Stimulated activated memory B cell treated with anti-CD40 and anti-IgM and Interleukin-4, amounts not matched to agents 10 μg/mL and 1 μg/mL and 100 μg/mL, for 72 hours (primary cell): Measurements from ENCODE around the gene FLNB.

Source experiments
- ATAC-seq: fragments of 150-1000 bp; cut with Tn5 transposase; 2 replicates; pipeline ENCODE4 v1.10.0; 2021
- H3K27ac Mint-ChIP-seq: one replicate; pipeline ENCODE4 v1.8.0; 2022; ENCODE audit warnings: mild to moderate bottlenecking, mixed read lengths
- H3K27me3 Mint-ChIP-seq: one replicate; pipeline ENCODE4 v1.8.0; 2022; ENCODE audit warnings: mixed read lengths
- H3K36me3 Mint-ChIP-seq: one replicate; pipeline ENCODE4 v1.8.0; 2022; ENCODE audit warnings: mixed read lengths
- H3K4me1 Mint-ChIP-seq: one replicate; pipeline ENCODE4 v1.8.0; 2022; ENCODE audit warnings: mixed read lengths
- H3K4me3 Mint-ChIP-seq: one replicate; pipeline ENCODE4 v1.8.0; 2022; ENCODE audit warnings: mild to moderate bottlenecking, moderate library complexity, mixed read lengths
- H3K9me3 Mint-ChIP-seq: one replicate; pipeline ENCODE4 v1.8.0; 2022; ENCODE audit warnings: mixed read lengths

The FLNB gene

DNA sequence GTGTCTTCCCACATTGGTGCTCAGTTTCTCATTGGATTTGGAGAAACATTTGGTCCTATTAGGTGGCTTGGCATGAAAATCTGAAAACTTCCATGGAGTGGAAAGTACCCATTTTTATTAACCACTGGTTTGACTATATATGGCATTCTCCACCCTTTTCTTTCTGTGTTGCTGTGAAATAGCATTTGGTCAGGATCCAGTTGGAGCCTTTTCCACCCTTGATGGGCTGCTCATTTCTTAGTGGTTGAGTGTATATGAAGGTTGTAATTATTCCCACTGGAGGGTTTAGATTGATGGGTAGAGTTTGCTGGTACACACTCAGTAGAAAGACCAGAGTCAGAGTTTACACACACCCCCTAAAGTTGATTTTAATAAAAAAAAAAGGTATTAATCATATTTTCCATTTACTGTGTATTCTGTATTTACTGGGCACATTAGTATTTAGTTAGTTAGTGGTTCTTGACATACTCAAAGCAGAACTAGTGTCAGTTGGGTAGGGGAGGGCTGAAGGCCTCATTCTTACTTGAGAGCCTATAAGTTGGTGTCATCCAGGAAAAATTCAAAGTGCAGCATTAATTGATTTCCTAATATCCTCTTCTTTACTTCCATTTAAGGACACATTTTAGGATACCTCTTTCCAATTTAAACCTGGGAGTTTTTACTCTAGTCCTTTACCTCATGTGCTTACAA is 69.5 kb downstream of the FLNB start:
- H3K4me3 Mint-ChIP-seq, result no peak overlapping the region
- no peaks in the 10 kb centered on the region for H3K27me3 Mint-ChIP-seq
- H3K9me3 Mint-ChIP-seq, result no peaks in the 10 kb centered on the region
- no peak for ATAC-seq
- H3K27ac Mint-ChIP-seq, result no peak overlapping the region
- peaks cover 42% of the 10 kb centered on the region for H3K36me3 Mint-ChIP-seq
- peaks cover 25% of the 10 kb centered on the region for H3K4me1 Mint-ChIP-seq

DNA sequence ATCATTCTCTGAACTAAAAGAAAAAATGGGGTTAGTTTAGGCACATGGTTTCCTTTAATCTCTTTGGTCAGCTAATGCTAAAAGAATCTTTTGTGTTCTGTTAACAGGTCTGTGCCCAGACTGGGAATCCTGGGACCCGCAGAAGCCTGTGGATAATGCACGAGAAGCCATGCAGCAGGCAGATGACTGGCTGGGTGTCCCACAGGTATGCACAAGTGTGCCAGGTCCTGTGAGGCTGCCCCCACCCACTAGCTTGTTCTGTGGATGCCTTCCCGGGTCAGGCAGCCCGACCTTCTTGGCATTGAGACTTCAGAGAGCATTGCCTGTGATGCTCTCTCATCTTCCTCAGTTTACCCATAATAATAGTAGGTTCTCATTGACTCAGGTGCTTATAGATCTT is 70.4 kb downstream of the FLNB start:
- Mint-ChIP-seq H3K27ac (no peak overlapping the region), H3K36me3 (peaks cover 45% of the 10 kb centered on the region), H3K4me1 (peaks cover 21% of the 10 kb centered on the region), H3K27me3 (no peaks in the 10 kb centered on the region), H3K4me3 (no peak overlapping the region), H3K9me3 (no peaks in the 10 kb centered on the region)
- no peak for ATAC-seq

DNA sequence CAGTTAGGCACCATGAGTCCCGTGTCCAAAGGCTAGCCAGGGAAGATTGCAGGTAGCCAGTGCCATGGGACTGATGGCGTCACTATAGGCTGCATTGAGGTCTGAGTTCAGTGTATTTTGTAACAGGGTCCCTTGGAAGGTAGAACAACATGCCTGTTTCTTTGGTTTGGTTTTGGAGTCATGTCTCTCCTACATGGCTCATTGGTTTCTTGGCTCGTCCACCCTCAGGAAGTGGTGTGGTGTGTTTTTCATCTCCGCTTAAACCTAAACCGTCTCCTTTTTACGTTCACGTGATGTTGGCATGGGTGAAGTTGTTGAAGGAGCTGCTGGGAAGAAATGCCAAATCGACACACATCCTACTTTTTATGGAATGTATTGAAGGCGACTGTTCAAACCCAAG is 71.6 kb downstream of the FLNB start:
- peaks cover 15% of the 10 kb centered on the region for H3K4me1 Mint-ChIP-seq
- no peaks in the 10 kb centered on the region for H3K27me3 Mint-ChIP-seq
- H3K36me3 Mint-ChIP-seq, result peaks cover 50% of the 10 kb centered on the region
- H3K27ac Mint-ChIP-seq, result no peak overlapping the region
- no peaks in the 10 kb centered on the region for H3K9me3 Mint-ChIP-seq
- H3K4me3 Mint-ChIP-seq, result no peak overlapping the region
- no peak for ATAC-seq

DNA sequence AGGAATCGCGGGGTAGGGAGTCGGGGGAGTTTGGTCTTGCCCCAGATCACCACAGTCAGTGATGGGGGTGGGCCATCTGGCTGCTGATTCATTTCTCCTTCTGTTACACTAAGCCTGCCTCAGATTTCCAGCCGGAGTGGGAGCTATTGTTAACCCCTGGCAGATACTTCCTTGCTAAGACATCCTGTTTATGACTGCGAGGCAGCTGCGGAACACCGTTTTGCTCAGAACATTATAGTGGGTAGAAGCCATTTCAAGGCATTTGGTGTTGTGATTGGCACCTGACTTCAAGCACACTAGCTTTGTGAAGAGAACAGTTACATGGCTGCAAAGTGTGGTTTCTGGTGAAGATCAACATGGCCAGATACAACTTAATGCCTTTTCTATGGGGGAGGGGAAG is 73.8 kb downstream of the FLNB start:
- H3K27me3 Mint-ChIP-seq, result no peaks in the 10 kb centered on the region
- H3K9me3 Mint-ChIP-seq, result no peaks in the 10 kb centered on the region
- H3K4me3 Mint-ChIP-seq, result no peak overlapping the region
- ATAC-seq, result no peak
- peaks cover 53% of the 10 kb centered on the region for H3K36me3 Mint-ChIP-seq
- H3K4me1 Mint-ChIP-seq, result peaks cover 20% of the 10 kb centered on the region
- H3K27ac Mint-ChIP-seq, result no peak overlapping the region

DNA sequence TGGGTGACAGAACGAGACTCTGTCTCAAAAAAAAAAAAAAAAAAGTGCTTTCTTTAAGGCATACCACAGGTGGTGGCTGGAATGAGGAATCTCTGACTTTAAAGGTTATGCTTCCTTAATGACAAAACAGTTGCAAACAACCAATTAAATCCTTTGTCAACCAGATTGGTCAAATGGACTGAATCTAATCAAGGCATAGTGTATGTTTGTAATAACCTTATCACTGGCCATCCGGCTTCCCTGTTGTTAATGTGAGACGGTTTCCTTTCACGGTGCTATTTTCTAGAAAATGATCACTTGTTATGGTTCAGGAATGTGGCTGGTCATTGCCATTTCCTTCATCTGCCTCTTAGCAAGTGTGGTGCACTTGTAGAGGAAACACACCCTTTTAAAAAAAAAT is 75.9 kb downstream of the FLNB start:
- no peaks in the 10 kb centered on the region for H3K9me3 Mint-ChIP-seq
- peaks cover 41% of the 10 kb centered on the region for H3K36me3 Mint-ChIP-seq
- no peak overlapping the region for H3K27ac Mint-ChIP-seq
- no peak overlapping the region for H3K4me3 Mint-ChIP-seq
- peaks cover 20% of the 10 kb centered on the region for H3K4me1 Mint-ChIP-seq
- no peak for ATAC-seq
- no peaks in the 10 kb centered on the region for H3K27me3 Mint-ChIP-seq

DNA sequence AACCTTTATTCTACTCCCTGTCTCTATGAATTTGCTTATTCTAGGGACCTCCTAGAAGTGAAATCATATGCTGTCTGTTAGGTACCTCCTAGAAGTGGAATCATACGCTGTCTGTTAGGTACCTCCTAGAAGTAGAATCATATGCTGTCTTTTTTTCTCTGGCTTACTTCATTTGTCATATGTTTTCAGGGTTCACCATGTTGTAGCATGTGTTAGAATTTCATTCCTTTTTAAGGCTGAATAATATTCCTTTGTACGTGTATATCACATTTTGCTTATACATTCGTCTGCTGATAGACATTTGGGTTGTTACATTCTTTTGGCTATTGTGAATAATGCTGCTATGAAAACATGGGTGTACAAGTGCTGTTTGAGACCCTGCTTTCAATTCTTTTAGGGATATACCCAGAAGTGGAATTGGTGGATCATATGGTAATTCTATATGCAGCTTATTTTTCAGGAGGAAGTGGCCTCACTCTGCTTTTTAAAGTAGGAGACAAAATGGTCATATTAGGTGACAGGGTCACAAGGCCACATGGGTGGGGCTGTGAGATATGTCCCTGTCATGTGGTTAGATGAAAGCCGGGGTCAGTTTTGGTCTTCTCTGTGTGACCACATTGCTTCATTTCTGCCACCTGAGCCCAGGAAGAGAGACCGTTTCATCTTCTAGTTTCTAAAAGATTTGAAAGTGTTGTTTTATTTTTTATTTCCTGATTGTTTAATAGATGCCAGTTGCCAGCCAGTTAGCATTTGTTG is 76.7 kb downstream of the FLNB start:
- H3K4me3 Mint-ChIP-seq, result no peak overlapping the region

DNA sequence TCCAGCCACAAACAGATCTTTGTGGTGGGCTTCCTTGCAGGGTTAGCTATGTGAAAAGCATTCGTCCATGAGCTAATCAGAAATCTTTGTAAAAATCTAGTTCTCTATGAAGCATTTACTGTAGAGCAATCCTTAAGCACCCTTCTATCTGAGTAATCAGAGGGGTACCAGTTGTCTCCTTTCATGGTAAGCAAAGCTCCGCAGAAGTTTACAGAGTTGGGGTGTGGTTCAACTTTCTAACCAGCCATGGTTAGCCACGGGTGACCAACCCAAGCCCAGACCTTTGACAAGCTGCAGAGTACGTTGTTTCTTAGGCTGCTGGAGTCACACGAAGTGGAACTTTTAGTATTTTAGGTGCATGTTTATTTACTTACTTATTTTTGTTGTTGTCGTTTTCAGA is 77.4 kb downstream of the FLNB start:
- Mint-ChIP-seq H3K27me3 (no peaks in the 10 kb centered on the region), H3K9me3 (no peaks in the 10 kb centered on the region), H3K36me3 (peaks cover 31% of the 10 kb centered on the region), H3K4me3 (no peak overlapping the region), H3K4me1 (peaks cover 20% of the 10 kb centered on the region), H3K27ac (peak overlapping the region; percentile 69)
- ATAC-seq, result peak; percentile 71

More for the DNA sequence above, 76.7 kb downstream of the FLNB start:
- Mint-ChIP-seq H3K36me3 (peaks cover 34% of the 10 kb centered on the region), H3K27ac (peak overlapping the region; percentile 69), H3K4me1 (peaks cover 20% of the 10 kb centered on the region), H3K9me3 (no peaks in the 10 kb centered on the region), H3K27me3 (no peaks in the 10 kb centered on the region)
- no peak for ATAC-seq

DNA sequence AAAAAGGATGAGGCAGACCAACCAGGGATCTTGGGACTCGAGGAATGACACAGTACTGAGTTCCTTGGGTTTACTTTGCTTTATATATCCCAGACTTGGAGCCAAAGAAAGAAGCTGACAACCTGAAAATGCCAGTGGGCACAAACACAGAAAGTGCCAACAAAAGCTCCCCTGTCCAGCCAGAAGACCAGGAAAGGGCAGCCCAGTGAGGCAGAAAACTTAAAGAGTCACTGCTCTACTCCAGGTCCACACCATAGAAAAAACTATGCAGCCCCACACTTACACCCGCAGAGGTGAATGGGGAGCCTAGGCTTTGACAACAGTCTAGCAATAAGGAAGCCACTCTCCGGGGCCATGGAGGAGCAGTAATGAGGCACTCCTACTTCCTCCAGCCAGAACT is 80.3 kb downstream of the FLNB start:
- Mint-ChIP-seq H3K4me1 (peaks cover 20% of the 10 kb centered on the region), H3K27ac (no peak overlapping the region), H3K36me3 (peaks cover 20% of the 10 kb centered on the region), H3K9me3 (no peaks in the 10 kb centered on the region), H3K4me3 (no peak overlapping the region), H3K27me3 (no peaks in the 10 kb centered on the region)
- ATAC-seq, result no peak

DNA sequence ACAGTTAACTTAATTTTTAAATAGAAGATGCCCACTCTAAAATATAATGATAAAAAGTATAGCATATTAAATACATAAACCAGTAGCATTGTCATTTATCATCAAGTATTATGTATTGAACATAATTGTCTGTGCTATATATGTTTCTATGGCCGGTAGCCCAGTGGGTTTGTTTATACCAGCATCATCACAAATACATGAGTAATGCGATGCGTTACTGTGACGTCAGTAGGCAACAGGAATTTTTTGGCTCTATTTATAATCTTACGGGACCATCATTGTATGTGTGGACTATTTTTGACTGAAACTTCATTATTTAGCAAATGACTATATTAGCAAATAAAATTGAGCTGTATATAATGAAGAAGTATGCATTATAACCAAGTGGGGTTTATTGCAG is 82.1 kb downstream of the FLNB start:
- Mint-ChIP-seq H3K4me1 (peaks cover 9% of the 10 kb centered on the region), H3K27ac (no peak overlapping the region), H3K4me3 (no peak overlapping the region), H3K36me3 (peaks cover 13% of the 10 kb centered on the region), H3K27me3 (no peaks in the 10 kb centered on the region), H3K9me3 (no peaks in the 10 kb centered on the region)
- ATAC-seq, result no peak

DNA sequence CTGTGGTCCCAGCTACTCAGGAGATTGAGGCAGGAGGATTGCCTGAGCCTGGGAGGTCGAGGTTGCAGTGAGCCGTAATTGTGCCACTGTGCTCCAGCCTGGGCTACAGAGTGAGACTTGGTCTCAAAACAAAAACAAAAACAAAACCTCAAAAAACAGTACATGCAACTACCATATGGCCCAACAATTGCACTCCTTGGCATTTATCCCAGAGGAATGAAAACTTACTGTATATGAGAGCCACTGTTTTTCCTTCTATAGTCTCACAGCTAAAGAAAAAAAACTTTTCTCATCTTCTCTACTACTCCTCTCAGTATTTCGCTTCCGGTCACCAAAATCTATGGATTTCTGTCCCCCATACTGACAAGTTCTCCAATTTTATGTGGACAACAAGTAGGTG is 84.3 kb downstream of the FLNB start:
- Mint-ChIP-seq H3K36me3 (peaks cover 22% of the 10 kb centered on the region), H3K27ac (no peak overlapping the region), H3K9me3 (no peaks in the 10 kb centered on the region), H3K4me3 (no peak overlapping the region), H3K27me3 (no peaks in the 10 kb centered on the region), H3K4me1 (no peaks in the 10 kb centered on the region)
- ATAC-seq, result no peak

DNA sequence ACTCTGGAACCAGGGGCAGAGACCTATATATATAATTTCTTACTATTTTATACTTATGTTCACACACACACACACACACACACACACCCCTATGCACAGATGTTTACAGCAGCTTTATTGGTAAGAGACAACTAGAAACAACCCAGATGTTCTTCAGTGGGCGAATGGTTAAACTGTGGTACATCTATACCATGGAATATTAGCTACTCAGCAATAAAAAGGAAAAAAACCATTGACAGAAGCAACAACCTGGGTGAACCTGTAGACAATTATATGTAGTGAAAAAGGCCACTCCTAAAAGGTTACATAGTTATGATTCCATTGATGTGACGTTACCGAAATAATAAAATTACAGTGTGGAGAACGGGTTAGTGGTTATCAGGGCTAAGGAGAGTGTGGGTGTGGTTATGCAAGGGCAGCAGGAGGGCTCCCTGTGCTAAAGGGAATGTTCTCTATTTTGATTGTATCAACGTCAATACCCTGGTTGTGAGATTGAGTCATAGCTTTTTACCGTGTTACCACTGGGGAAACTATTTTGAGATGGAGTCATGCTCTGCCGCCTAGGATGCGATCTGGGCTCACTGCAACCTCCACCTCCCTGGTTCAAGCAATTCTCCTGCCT is 85.5 kb downstream of the FLNB start:
- Mint-ChIP-seq H3K27ac (no peak overlapping the region), H3K9me3 (no peaks in the 10 kb centered on the region), H3K27me3 (no peaks in the 10 kb centered on the region), H3K36me3 (peaks cover 31% of the 10 kb centered on the region), H3K4me1 (no peaks in the 10 kb centered on the region), H3K4me3 (no peak overlapping the region)
- ATAC-seq, result no peak

DNA sequence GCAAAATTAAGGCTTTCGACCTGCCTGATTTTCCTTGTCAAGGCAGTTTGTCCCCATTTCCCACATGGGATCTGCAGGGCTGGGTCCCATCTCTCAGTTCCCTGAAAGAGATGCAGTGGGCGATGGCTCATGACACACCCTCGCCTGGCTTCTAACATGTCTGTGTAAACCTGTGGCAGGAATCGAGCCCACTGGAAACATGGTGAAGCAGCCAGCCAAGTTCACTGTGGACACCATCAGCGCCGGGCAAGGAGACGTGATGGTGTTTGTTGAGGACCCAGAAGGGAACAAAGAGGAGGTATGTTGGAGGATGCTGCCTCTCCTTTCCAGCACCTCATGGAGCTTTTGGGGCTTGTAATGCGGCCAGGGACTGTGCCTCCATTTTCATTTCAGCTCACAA is 86.4 kb downstream of the FLNB start:
- Mint-ChIP-seq H3K4me3 (no peak overlapping the region), H3K4me1 (no peaks in the 10 kb centered on the region), H3K9me3 (no peaks in the 10 kb centered on the region), H3K27me3 (no peaks in the 10 kb centered on the region), H3K36me3 (peaks cover 34% of the 10 kb centered on the region), H3K27ac (no peak overlapping the region)
- no peak for ATAC-seq

DNA sequence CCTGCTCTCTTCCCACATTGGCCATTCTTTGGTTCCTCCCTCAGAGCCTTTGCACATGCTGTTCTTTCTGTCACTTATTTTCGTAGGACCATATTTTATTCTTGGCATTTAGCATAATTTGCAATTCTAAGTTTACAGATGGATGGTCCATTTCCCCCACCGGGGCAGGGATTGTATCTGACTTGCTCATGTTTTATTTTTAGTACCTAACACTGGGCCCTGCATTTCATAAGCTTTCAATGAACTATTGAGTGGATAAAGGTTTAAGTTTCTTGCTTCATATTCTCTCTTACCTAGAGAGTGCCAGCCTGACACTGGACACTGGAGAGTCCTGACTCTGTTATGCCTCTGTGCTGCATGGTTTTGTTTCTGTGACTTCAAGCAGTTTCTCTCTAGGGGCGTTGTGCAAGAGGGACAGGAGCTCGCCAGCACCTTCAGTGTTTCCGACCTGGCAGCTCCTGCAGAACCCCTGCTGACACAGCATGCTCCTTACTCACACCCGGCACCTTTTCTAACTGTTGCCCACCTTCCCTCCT is 87.4 kb downstream of the FLNB start:
- H3K36me3 Mint-ChIP-seq, result peaks cover 44% of the 10 kb centered on the region
- H3K27ac Mint-ChIP-seq, result no peak overlapping the region
- no peak overlapping the region for H3K4me3 Mint-ChIP-seq
- H3K27me3 Mint-ChIP-seq, result no peaks in the 10 kb centered on the region
- no peak for ATAC-seq
- no peaks in the 10 kb centered on the region for H3K9me3 Mint-ChIP-seq
- H3K4me1 Mint-ChIP-seq, result no peaks in the 10 kb centered on the region

DNA sequence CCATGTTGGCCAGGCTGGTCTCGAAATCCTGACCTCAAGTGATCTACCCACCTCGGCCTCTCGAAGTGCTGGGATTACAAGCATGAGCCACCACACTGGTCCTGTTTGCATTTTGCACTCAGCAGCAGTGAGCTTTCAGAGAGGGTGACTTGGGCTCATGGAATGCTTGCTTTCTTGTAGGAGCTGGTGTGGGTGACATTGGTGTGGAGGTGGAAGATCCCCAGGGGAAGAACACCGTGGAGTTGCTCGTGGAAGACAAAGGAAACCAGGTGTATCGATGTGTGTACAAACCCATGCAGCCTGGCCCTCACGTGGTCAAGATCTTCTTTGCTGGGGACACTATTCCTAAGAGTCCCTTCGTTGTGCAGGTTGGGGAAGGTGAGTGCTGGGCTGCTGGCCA is 90.3 kb downstream of the FLNB start:
- H3K36me3 Mint-ChIP-seq, result peaks cover 55% of the 10 kb centered on the region
- H3K4me1 Mint-ChIP-seq, result no peaks in the 10 kb centered on the region
- no peaks in the 10 kb centered on the region for H3K27me3 Mint-ChIP-seq
- H3K4me3 Mint-ChIP-seq, result no peak overlapping the region
- no peak for ATAC-seq
- no peak overlapping the region for H3K27ac Mint-ChIP-seq
- H3K9me3 Mint-ChIP-seq, result no peaks in the 10 kb centered on the region

DNA sequence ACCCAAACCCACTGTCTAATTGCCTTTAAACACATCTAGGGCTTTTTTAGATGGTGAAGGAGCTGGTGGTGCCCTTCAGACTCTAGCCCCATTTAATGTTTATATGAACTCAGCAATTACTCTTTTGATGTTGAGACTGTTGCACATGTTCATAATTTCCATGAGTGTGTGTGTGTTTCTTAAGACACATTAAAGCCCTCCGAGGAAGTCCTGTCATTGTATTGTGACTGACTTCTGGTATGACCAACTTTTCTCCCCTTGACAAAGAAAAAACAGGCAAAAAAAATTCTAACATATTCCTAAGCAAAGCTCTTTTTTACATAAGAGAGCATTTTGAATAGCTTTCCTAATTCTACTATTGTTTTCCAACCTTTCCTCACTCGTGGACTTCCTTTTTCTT is 91.6 kb downstream of the FLNB start:
- ATAC-seq, result no peak
- Mint-ChIP-seq H3K9me3 (no peaks in the 10 kb centered on the region), H3K27me3 (no peaks in the 10 kb centered on the region), H3K4me3 (no peak overlapping the region), H3K36me3 (peaks cover 59% of the 10 kb centered on the region), H3K4me1 (no peaks in the 10 kb centered on the region), H3K27ac (no peak overlapping the region)
